WERI-Rb-1 (cell line): Measurements from ENCODE around the gene UMAD1.

ENCODE experiments used
- DNase-seq: peaks from one replicate; pipeline ENCODE4 v3.0.0-alpha.2; 2020
- H3K27ac ChIP-seq: fragments of 250-450 bp; sonication (Bioruptor Pico); 2 replicates; pipeline ENCODE4 v1.5.1; 2020; ENCODE audit warnings: mild to moderate bottlenecking, moderate library complexity
- H3K27me3 ChIP-seq: fragments of 250-450 bp; sonication (Bioruptor Pico); 2 replicates; pipeline ENCODE4 v1.5.1; 2021; ENCODE audit warnings: mild to moderate bottlenecking, low read depth, moderate library complexity; ENCODE audit not compliant: insufficient read depth, severe bottlenecking
- H3K36me3 ChIP-seq: fragments of 250-450 bp; sonication (Bioruptor Pico); 2 replicates; pipeline ENCODE4 v1.5.1; 2020; ENCODE audit warnings: mild to moderate bottlenecking, moderate library complexity
- H3K4me3 ChIP-seq: 2 replicates; pipeline ENCODE4 v1.5.1; 2011; ENCODE audit warnings: low read depth, mild to moderate bottlenecking, control low read depth, low read length
- H3K9me3 ChIP-seq: fragments of 250-450 bp; sonication (Bioruptor Pico); 2 replicates; pipeline ENCODE4 v1.5.1; 2021; ENCODE audit warnings: mild to moderate bottlenecking, moderate library complexity; ENCODE audit not compliant: severe bottlenecking
- CTCF ChIP-seq: IDR thresholded peaks from 2 replicates; pipeline ENCODE4 v1.5.1; 2011; ENCODE audit warnings: low read depth, mild to moderate bottlenecking, control low read depth, inconsistent platforms, low read length

Gene UMAD1

GRCh38 chr7:7737674-7738073 is 97.1 kb downstream of the UMAD1 start:
- Histone ChIP-seq H3K27me3 (no peaks in the 10 kb centered on the region), H3K4me3 (no peak overlapping the region), H3K27ac (no peak overlapping the region), H3K36me3 (no peaks in the 10 kb centered on the region), H3K9me3 (no peaks in the 10 kb centered on the region)
- no peak for TF ChIP-seq CTCF
- DNase-seq = no peak

- no peak overlapping the region for H3K27ac ChIP-seq
- no peak for TF ChIP-seq CTCF
- H3K36me3 ChIP-seq = no peaks in the 10 kb centered on the region
- no peak overlapping the region for H3K4me3 ChIP-seq
- no peaks in the 10 kb centered on the region for H3K27me3 ChIP-seq
- no peak for DNase-seq
- no peaks in the 10 kb centered on the region for H3K9me3 ChIP-seq
These were observed 97.6 kb downstream of the UMAD1 start for GRCh38 chr7:7738177-7738576.

- no peak for TF ChIP-seq CTCF
- Histone ChIP-seq H3K36me3 (no peaks in the 10 kb centered on the region), H3K9me3 (no peaks in the 10 kb centered on the region), H3K27me3 (no peaks in the 10 kb centered on the region), H3K4me3 (no peak overlapping the region), H3K27ac (no peak overlapping the region)
- DNase-seq = no peak
These were observed 98.1 kb downstream of the UMAD1 start for GRCh38 chr7:7738622-7739021.

GRCh38 chr7:7739204-7740036 is 98.9 kb downstream of the UMAD1 start:
- Histone ChIP-seq H3K4me3 (no peak overlapping the region), H3K36me3 (no peaks in the 10 kb centered on the region), H3K27me3 (no peaks in the 10 kb centered on the region), H3K9me3 (no peaks in the 10 kb centered on the region), H3K27ac (no peak overlapping the region)
- TF ChIP-seq CTCF = no peak
- no peak for DNase-seq

GRCh38 chr7:7740037-7740355 is 99.4 kb downstream of the UMAD1 start:
- no peak for DNase-seq
- no peak overlapping the region for H3K4me3 ChIP-seq
- H3K36me3 ChIP-seq = no peaks in the 10 kb centered on the region
- H3K27me3 ChIP-seq = no peaks in the 10 kb centered on the region
- no peak for TF ChIP-seq CTCF
- H3K27ac ChIP-seq = no peak overlapping the region
- H3K9me3 ChIP-seq = no peaks in the 10 kb centered on the region

- TF ChIP-seq CTCF = no peak
- Histone ChIP-seq H3K27ac (no peak overlapping the region), H3K4me3 (no peak overlapping the region), H3K36me3 (no peaks in the 10 kb centered on the region), H3K9me3 (no peaks in the 10 kb centered on the region), H3K27me3 (no peaks in the 10 kb centered on the region)
- DNase-seq = peak; percentile 27
These were observed 101.7 kb downstream of the UMAD1 start for GRCh38 chr7:7742223-7742622.
